SJSA1 (cell line): ENCODE results near the gene RDH5. TPM values are rescaled to one million over a fixed set of nuclear protein-coding genes. Genes with fewer than 3 reads are reported as not detected.

ENCODE experiments used
- DNase-seq, 2 experiments: peaks; one replicate each; pipeline ENCODE4 v3.0.0-alpha.2; 2015 to 2020; ENCODE audit warnings: low spot score in 2 of 2, low read depth in 1 of 2
- H3K27ac ChIP-seq: fragments of 250-450 bp; sonication (Bioruptor Pico); 2 replicates; pipeline ENCODE4 v1.5.1; 2020; ENCODE audit warnings: mild to moderate bottlenecking, moderate library complexity
- H3K27me3 ChIP-seq: fragments of 250-450 bp; sonication (Bioruptor Pico); replicated peaks from 2 replicates; pipeline ENCODE4 v1.5.1; 2020; ENCODE audit warnings: mild to moderate bottlenecking, moderate library complexity
- H3K36me3 ChIP-seq: fragments of 250-450 bp; sonication (Bioruptor Pico); 2 replicates; pipeline ENCODE4 v1.5.1; 2020; ENCODE audit warnings: mild to moderate bottlenecking
- H3K4me1 ChIP-seq: fragments of 250-450 bp; sonication (Bioruptor Pico); replicated peaks from 2 replicates; pipeline ENCODE4 v1.6.1; 2021; ENCODE audit warnings: mild to moderate bottlenecking
- H3K4me3 ChIP-seq: fragments of 250-450 bp; sonication (Bioruptor Pico); 2 replicates; pipeline ENCODE4 v1.5.1; 2020; ENCODE audit warnings: mild to moderate bottlenecking
- H3K9me3 ChIP-seq: fragments of 250-450 bp; sonication (Bioruptor Pico); replicated peaks from 2 replicates; pipeline ENCODE4 v1.5.1; 2020; ENCODE audit warnings: mild to moderate bottlenecking
- total RNA-seq: library from RNA; depleted of rRNA; stranded (reverse); fragments of >200 nt; shearing (Covaris generic); gene quantifications from 2 replicates; pipeline ENCODE4 v1.2.3, GENCODE V29; 2014

Gene RDH5
- total RNA-seq, 1 experiment from 2014 or later: 1.9 TPM

DNA sequence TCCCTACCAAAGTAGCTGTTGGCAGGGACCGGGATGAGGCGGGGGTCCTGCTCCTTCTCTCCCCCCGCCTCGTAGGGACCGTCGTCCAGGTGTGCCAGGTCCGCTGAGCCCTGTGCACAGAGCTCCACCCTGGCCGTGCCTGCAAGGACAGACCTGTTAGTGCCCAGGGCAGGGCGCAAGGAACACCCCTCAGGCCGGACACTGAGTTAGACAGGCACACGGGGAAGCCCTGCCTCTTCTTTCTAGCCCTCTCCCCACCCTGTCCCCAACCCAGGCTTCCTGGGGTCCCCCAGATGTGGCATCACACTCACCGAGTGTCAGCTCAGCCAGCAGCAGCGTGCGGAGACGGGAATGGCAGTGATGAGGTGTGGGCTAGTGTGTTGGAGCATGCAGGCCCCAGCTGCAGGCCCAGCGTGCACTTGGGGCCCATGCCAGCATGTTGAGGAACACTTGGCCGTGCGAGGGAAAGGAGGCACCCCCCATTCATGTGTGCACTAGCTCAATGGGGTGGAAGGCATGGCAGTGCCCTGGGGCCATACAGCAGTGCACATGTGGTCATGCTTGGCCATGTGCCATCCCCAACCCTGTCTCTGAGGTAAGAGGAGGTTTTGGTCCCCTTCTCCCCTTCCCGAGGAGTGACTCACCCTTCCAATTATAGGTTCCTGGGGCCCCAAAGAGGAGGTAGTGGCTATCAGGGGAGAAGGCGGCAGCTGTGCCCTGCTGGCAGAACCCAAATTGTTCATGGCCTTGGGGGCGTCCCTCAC, 19.8 kb upstream of the RDH5 start:
- no peak for DNase-seq
- Histone ChIP-seq H3K27ac (no peak overlapping the region), H3K9me3 (no peaks in the 10 kb centered on the region), H3K27me3 (peaks cover 11% of the 10 kb centered on the region; the same call in 1 of the 2 replicates), H3K4me1 (no peaks in the 10 kb centered on the region), H3K36me3 (no peaks in the 10 kb centered on the region), H3K4me3 (no peak overlapping the region)

DNA sequence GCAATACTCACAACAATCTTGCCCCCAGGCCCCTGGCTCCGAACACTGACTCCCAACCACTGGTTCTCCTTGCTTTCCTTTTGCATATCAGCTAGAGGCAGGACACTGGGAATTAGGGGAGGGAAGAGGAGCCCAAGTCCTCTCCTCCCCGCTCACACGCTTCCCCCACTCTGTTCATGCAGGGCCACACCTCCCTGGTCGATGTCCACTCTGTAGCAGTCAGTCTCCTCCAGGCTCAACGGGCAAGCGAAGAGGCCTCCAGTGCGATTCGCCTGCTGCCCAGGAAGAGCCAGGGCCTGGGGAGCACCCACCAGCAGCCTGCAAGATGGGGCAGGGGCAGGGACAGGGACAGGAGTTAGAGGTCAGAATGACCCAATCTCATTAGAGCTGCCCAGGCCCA, 17.3 kb upstream of the RDH5 start:
- no peak overlapping the region for H3K4me3 ChIP-seq
- no peak for DNase-seq

DNA sequence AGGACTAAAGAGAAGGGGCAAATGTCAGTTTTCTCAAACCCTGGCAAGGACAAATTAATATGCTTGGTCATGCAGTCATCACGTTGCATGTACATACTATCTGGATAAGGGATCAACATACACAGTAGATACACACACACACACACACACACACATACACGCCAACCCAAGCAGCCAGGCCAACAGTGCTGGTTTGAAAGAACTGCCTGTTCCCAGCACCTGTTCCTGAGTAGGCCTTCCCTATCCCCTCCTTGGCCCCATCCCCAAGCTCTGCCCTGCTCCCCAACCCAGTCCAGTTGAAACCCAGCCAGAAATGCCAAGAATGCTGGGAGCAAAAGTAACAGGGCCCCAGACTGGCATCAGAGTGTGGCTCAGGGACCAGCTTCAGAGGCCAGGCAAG, 16.9 kb upstream of the RDH5 start:
- DNase-seq: no peak
- no peak overlapping the region for H3K27ac ChIP-seq
- no peak overlapping the region for H3K4me3 ChIP-seq
- no peaks in the 10 kb centered on the region for H3K36me3 ChIP-seq
- no peaks in the 10 kb centered on the region for H3K9me3 ChIP-seq
- H3K4me1 ChIP-seq: no peaks in the 10 kb centered on the region; the same call in 1 of the 2 replicates
- peaks cover 15% of the 10 kb centered on the region for H3K27me3 ChIP-seq

More for the DNA sequence above, 17.3 kb upstream of the RDH5 start:
- H3K9me3 ChIP-seq: no peaks in the 10 kb centered on the region
- H3K27ac ChIP-seq: no peak overlapping the region
- H3K27me3 ChIP-seq: peaks cover 15% of the 10 kb centered on the region
- H3K4me1 ChIP-seq: no peaks in the 10 kb centered on the region; the same call in 1 of the 2 replicates
- no peaks in the 10 kb centered on the region for H3K36me3 ChIP-seq

DNA sequence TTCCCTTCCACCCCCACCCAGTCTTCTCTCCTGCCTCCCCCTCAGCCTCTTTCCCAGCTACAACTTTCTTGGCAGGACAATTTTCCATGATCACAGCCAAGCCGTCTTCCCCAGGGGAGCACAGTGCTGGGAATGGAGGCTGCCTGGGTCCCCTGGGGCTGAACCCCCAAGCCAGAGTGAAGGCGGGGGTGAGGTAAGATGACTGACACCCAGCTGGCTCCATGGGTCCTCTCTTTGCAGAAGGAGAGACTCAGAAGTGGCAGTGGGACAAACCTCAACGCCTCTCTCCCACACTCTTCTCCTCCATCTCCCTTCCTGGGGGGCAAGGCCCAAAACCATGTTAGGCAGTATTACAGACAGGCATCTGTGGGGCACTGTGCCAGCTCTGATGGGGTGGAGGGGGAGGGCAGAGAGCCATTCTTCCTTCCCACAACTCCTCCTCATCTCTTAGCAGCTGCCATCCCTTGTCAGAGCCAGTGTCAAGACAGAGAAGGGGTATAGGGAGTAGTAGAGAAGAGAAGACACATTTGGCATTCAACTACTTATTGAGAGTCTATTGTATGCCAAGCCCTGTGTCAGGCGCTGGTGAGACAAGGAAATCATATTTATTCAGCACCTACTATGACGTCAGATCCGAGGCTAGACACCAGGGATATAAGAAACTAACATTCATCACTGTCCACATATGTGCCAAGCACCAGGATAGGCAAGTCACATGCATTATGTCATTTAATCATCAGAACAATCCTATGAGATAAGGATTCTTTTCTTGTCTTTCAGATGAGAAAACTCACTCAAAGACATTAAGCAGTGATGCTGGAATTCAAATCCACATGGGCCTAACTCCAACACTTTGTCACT, 16.1 kb upstream of the RDH5 start:
- no peaks in the 10 kb centered on the region for H3K36me3 ChIP-seq
- peaks cover 24% of the 10 kb centered on the region for H3K27me3 ChIP-seq
- DNase-seq: no peak
- H3K27ac ChIP-seq: no peak overlapping the region
- no peak overlapping the region for H3K4me3 ChIP-seq
- H3K4me1 ChIP-seq: no peaks in the 10 kb centered on the region; the same call in 1 of the 2 replicates
- H3K9me3 ChIP-seq: no peaks in the 10 kb centered on the region

DNA sequence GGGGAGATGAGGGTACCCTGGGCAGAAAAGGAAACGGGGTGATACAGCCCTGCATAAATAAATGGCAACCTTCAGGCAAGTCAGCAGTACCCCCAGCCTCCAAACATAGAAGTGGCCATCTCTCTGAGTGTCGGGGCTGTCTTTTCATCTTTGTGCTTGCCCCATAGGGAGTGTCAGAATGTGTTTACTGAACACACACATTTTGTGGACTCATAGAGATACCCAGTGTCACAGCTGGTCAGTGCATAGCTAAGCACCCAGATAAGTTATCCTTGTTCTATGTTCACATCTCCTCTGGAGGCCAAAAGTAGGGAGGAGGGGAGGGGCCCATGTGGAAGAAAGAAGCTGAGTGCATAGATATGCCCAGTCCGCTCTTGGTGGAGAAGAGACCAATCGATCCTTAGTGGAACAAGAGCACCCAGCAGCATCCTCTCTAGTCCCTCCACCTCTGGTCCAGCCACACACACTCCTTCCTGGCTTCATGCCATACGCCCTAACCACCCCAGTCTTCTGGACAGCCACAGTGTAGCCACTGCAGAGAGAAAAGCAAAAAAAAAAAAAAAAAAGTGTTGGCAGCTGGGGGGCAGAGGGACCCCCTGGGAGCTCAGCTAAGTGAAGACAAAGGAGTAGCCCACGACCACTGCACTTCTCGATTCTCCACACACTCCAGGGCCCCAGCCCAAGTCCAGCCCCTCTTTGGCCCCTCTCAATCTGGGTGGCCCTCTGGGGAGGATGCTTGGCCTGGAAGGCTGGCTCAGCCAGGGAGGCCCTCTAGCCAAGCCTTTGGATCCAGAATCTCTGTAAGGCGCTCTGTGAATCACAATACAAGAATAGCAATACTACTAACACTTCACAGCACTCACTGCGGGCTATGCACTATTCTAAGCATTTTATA, 15.1 kb upstream of the RDH5 start:
- peaks cover 27% of the 10 kb centered on the region for H3K27me3 ChIP-seq
- no peak overlapping the region for H3K27ac ChIP-seq
- no peak overlapping the region for H3K4me3 ChIP-seq
- H3K4me1 ChIP-seq: no peaks in the 10 kb centered on the region; the same call in 1 of the 2 replicates
- H3K9me3 ChIP-seq: no peaks in the 10 kb centered on the region
- no peak for DNase-seq
- H3K36me3 ChIP-seq: no peaks in the 10 kb centered on the region

DNA sequence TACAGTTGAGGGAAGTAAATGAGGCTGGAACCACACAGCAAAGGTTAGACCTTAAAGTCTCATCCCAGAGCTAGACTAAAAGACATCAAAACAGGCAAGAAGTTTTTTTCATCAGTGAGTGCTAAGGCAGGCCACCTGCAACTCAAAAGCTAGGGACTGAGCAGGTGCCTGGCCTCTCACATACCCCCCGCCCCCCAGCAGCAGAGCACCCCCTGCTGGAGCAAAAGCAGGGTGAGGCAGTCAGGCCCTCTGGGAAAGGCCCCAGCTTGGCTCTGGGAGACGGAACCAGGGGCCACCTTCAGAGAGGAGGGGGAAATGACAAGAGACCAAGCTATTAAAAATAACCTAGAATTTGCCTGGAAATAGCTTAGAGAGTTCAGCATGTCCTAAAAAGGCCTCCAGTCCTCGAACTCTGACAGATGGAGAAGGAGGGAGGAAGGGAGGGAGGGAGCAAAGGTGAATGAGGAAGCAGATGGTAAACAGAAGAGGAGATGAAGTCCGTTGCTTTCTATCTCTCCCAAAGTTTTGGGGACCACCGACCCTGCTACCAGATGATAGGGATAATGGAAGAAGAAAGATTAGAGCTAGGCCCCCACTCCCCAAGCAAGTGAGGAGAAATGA, 14.3 kb upstream of the RDH5 start:
- no peak for DNase-seq
- no peak overlapping the region for H3K27ac ChIP-seq
- no peaks in the 10 kb centered on the region for H3K9me3 ChIP-seq
- H3K36me3 ChIP-seq: no peaks in the 10 kb centered on the region
- H3K4me3 ChIP-seq: no peak overlapping the region
- peaks cover 27% of the 10 kb centered on the region for H3K27me3 ChIP-seq
- no peaks in the 10 kb centered on the region; the same call in 1 of the 2 replicates for H3K4me1 ChIP-seq

DNA sequence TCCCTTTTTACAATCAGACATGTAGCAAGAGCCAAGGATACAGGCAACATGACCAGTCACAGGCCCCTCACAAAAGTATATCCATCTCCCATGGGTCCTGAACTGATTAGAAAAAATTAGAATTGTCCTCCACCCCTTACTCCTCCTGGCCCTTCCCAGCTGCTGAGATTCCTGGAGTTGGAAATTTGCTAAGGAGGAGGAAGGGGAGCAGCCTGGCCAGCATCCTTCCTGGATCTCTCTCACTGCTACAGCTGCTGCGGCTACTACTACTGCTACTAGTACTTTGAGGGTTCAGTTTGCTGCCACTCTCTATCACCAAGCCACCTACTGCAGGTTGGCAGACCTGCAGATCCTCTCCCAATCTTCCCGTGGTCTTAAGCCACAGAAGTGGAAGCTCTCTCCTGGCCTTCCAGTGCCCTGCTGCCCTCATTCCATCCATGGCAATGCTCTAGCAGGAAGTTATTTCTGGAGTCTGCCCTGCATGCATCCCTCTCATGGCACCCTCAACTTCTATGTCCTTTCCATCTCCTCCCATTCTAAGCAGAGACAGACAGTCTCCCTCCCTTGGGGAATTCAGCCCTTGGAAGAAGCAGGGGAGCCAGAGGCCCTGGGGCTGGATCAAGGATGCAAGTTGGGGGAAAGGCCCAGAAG, 13.5 kb upstream of the RDH5 start:
- Histone ChIP-seq H3K36me3 (no peaks in the 10 kb centered on the region), H3K4me3 (no peak overlapping the region), H3K9me3 (no peaks in the 10 kb centered on the region), H3K27ac (no peak overlapping the region), H3K4me1 (no peaks in the 10 kb centered on the region; the same call in 1 of the 2 replicates), H3K27me3 (peaks cover 31% of the 10 kb centered on the region)
- DNase-seq: no peak

DNA sequence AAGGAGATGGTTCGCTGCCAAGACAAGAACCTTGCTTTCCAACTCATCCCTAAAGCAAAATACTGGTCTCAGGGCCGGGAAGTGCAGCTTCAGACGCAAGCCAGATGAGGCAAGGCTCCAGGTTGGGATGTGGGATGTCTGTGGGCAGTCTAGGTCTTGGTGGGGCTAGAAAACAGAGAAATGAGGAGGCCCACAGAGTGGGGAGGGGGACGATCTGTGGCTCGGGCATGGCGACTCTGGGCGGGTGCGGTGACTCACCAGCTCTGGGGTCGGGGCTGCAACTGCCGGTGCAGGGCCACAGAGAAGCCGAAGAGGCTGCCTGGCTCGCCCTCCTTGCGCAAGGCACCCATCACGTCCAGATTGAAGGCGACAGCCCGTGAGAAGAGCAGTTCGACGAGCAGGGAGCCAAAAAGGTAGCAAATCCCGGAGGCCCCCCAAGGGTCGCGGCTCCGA, 12.9 kb upstream of the RDH5 start:
- H3K36me3 ChIP-seq: no peaks in the 10 kb centered on the region
- H3K4me1 ChIP-seq: no peaks in the 10 kb centered on the region; the same call in 1 of the 2 replicates
- DNase-seq: no peak
- H3K4me3 ChIP-seq: no peak overlapping the region
- peaks cover 33% of the 10 kb centered on the region for H3K27me3 ChIP-seq
- H3K27ac ChIP-seq: no peak overlapping the region
- no peaks in the 10 kb centered on the region for H3K9me3 ChIP-seq

DNA sequence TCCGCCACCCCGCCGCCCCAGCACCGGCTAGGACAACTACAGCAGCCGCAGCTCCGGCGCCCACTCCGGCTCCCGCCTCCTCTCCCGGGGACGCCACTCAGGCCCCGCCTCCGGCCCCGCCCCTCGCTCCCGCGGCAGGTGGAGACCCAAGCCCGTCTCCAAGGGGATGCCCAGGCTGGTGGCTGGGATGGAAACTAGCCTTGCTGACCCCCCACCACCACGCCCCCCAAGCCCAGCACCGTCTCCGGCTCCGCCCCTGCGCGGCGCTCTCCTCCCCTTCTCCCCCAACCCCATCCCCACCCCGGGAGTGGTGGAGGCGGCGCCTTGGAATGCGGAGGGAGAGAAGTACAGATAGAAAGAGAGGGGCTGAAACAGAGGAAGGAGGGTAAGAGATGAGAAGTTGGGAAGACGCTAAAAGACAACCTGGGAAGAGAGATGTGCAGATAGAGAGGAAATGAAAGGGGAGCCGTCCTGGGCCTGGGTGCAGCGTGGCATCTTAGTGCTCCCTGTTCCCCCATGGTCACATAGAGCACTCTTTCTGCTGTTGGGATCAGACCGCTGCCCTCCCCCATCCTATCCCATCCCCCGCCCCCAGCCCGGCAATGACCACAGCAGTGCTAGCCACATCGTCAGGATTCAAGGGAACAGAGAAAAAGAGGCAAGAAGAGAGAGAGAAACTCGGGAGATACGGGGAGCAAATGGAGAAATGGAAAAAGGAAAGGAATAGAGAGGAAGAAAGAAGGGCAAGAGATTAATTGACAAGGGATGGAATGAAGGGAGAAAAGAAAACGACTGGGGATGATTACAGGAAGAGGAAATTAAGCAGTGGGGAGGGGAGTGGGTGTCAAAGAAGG, 12.1 kb upstream of the RDH5 start, which contains the start of gene ITGA7:
Gene ITGA7, minus strand, starts transcription at position 64 of the 854 bp plus-strand sequence. CDS start 222 bp downstream, outside the sequence.
- no peaks in the 10 kb centered on the region for H3K36me3 ChIP-seq
- no peak for DNase-seq
- H3K9me3 ChIP-seq: no peaks in the 10 kb centered on the region
- no peak within 1 kb of the TSS; the same call in 1 of the 2 replicates for H3K4me3 ChIP-seq
- H3K27ac ChIP-seq: no peak within 1 kb of the TSS
- H3K27me3 ChIP-seq: peaks cover 33% of the 10 kb centered on the region
- no peaks in the 10 kb centered on the region; the same call in 1 of the 2 replicates for H3K4me1 ChIP-seq

DNA sequence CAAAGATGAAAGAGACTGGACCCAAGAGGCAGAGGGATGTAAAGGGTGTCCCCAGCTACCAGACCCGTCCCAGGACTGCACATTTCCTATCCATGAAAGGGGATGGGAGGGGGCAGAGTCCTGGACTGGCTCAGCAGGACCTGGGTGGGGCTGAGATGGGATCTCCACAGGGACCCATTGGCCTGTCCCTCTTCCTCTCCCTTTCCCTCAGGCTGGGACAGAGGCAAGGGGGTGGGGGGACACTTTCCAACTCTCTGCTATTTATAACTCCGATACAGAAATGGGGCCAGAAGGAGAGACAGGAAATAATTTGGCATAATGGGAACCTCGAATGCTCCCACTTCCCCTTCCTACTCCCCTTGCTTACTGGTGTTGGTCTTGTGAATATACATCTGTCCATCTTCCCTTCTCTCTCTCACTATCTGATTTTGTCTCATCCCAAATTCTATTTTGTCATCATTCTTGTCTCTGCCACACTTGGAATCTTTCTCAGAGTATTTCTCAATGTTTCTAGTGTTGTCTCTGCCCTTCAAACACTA, 11.4 kb upstream of the RDH5 start:
- no peak overlapping the region for H3K27ac ChIP-seq

DNA sequence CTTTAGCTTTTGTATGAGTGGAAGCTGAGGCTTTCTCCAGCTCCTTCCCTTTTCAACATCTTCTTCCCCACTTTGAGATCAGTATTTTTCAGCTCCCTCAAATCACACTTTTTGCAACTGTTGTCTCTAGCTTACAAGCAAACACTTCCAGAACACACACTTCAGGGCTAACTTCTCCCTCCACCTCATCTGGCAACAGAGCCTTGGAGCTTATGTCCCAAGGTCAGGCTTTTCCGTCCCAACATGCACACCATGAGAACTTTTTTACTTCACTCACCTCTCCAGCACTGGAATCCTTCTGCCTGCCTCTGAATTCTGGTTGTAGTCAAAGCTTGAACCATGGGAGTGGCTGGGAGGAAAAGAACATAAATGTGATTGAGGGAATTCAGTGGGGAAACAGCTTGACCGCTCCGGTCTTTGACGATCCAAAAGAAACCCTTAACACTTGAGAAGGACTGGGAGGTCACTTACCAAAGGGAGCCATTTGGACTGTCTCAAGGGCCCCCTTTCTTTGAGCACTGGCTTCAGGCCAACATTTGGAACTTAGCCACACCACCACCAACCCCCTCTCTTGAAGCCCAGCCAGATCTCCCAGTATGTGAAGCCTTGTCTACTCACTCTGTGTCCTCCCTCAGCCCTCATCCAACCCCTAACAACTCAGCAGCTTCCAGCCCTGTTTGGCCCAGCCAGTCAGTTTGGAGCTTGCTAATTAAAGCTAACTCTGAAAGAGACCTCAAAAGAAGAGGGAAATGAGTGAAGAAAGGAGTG, 8.2 kb upstream of the RDH5 start:
- H3K27ac ChIP-seq: no peak overlapping the region
- peaks cover 24% of the 10 kb centered on the region for H3K27me3 ChIP-seq
- peaks cover 11% of the 10 kb centered on the region for H3K4me1 ChIP-seq
- no peak for DNase-seq
- H3K4me3 ChIP-seq: no peak overlapping the region
- no peaks in the 10 kb centered on the region for H3K9me3 ChIP-seq
- H3K36me3 ChIP-seq: no peaks in the 10 kb centered on the region

More for the DNA sequence above, 11.4 kb upstream of the RDH5 start:
- Histone ChIP-seq H3K36me3 (no peaks in the 10 kb centered on the region), H3K27me3 (peaks cover 33% of the 10 kb centered on the region), H3K9me3 (no peaks in the 10 kb centered on the region), H3K4me1 (no peaks in the 10 kb centered on the region; the same call in 1 of the 2 replicates), H3K4me3 (no peak overlapping the region)
- DNase-seq: no peak
